Liver (tissue), 3 donors: Measurements from ENCODE around the gene TARS2.

Source experiments
- FOXA2 ChIP-seq: IDR thresholded peaks from 2 replicates; pipeline ENCODE4 v1.6.1; 2016; ENCODE audit warnings: antibody characterized with exemption
- HNF4G ChIP-seq: IDR thresholded peaks from 2 replicates; pipeline ENCODE4 v1.6.1; 2016; ENCODE audit warnings: antibody characterized with exemption
- TF ChIP-seq, protein P1 (sequence below): fragments of 150-350 bp; IDR thresholded peaks from 2 replicates; pipeline ENCODE4 v1.5.1; 2017; ENCODE audit warnings: improper control_type of control experiment, low read depth, low read length; ENCODE audit not compliant: missing input control
- donor health status: healthy.
- donor health status: healthy.

DNA sequence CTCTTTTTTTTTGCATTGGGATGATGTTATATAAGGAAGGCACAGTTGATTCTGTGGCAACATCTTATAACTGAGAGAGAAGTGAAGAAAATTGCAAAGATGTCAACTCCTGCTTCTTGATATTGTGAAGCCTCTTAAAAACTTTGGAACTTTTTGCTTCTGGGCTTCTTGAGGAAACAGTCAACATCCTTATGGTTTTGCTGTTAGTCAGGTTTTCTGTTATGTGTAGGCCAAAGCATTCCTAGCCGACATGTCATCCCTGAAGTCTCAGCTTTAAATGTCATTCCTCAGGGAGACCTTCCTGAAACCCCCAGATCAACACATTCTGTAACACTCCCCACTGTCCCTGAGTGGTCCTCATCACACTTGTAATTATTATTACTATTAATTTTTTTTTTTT, 41.0 kb downstream of the TARS2 start:
- TF ChIP-seq HNF4G: no peak
- TF ChIP-seq, protein P1, sequence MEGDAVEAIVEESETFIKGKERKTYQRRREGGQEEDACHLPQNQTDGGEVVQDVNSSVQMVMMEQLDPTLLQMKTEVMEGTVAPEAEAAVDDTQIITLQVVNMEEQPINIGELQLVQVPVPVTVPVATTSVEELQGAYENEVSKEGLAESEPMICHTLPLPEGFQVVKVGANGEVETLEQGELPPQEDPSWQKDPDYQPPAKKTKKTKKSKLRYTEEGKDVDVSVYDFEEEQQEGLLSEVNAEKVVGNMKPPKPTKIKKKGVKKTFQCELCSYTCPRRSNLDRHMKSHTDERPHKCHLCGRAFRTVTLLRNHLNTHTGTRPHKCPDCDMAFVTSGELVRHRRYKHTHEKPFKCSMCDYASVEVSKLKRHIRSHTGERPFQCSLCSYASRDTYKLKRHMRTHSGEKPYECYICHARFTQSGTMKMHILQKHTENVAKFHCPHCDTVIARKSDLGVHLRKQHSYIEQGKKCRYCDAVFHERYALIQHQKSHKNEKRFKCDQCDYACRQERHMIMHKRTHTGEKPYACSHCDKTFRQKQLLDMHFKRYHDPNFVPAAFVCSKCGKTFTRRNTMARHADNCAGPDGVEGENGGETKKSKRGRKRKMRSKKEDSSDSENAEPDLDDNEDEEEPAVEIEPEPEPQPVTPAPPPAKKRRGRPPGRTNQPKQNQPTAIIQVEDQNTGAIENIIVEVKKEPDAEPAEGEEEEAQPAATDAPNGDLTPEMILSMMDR: no peak
- TF ChIP-seq FOXA2: no peak
